SU-DHL-6 (cell line): ENCODE measurements around the gene SEMA5A.

ENCODE experiments used
- CTCF ChIP-seq: fragments of 200-600 bp; sonication (generic); IDR thresholded peaks from one replicate; pipeline ENCODE4 v1.5.1; 2017; ENCODE audit warnings: antibody characterized with exemption, mild to moderate bottlenecking, low read length, moderate library complexity; ENCODE audit not compliant: insufficient read depth, poor library complexity, severe bottlenecking
- EZH2phosphoT487 ChIP-seq: fragments of 200-600 bp; sonication (generic), shearing (Covaris generic); conservative IDR thresholded peaks from 2 replicates; pipeline ENCODE4 v1.6.1; 2018; ENCODE audit warnings: mild to moderate bottlenecking, antibody characterized with exemption, low read length, moderate library complexity, mixed read lengths

- TF ChIP-seq CTCF = no peak
- no peak for TF ChIP-seq EZH2phosphoT487
Observed at GRCh38 chr5:9483243-9483642, 62.6 kb downstream of the SEMA5A start.
